Subcutaneous adipose tissue (tissue), 4 donors: ENCODE measurements around the gene VAT1. TPM values are rescaled to one million over a fixed set of nuclear protein-coding genes. Genes with fewer than 3 reads are reported as not detected.

ENCODE experiments used
- total RNA-seq, 4 donors: library from RNA; depleted of rRNA; stranded (reverse); fragments of >200 nt; gene quantifications; one replicate each; pipeline ENCODE4 v1.1.0, GENCODE V29; 2016
- TF ChIP-seq, protein P1 (sequence below): fragments of 450-650 bp; IDR thresholded peaks from one replicate; pipeline ENCODE4 v1.5.1; 2016; ENCODE audit warnings: low read depth, mild to moderate bottlenecking, control low read depth, antibody characterized with exemption, moderate library complexity

Gene VAT1
- total RNA-seq, 4 donors from 2014 or later = 134 to 420 (median 367) TPM

- TF ChIP-seq, protein P1, sequence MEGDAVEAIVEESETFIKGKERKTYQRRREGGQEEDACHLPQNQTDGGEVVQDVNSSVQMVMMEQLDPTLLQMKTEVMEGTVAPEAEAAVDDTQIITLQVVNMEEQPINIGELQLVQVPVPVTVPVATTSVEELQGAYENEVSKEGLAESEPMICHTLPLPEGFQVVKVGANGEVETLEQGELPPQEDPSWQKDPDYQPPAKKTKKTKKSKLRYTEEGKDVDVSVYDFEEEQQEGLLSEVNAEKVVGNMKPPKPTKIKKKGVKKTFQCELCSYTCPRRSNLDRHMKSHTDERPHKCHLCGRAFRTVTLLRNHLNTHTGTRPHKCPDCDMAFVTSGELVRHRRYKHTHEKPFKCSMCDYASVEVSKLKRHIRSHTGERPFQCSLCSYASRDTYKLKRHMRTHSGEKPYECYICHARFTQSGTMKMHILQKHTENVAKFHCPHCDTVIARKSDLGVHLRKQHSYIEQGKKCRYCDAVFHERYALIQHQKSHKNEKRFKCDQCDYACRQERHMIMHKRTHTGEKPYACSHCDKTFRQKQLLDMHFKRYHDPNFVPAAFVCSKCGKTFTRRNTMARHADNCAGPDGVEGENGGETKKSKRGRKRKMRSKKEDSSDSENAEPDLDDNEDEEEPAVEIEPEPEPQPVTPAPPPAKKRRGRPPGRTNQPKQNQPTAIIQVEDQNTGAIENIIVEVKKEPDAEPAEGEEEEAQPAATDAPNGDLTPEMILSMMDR = no peak
These were observed 23.1 kb downstream of the VAT1 start for GRCh38 chr17:42999003-42999525.

- TF ChIP-seq, protein P1 = no peak
These were observed 23.9 kb downstream of the VAT1 start, which contains the start of gene RPL27 for GRCh38 chr17:42997984-42998938. TSS of gene RPL27 (plus strand) at chr17:42998419. CDS start at chr17:42998751, 332 bp downstream.

- TF ChIP-seq, protein P1 = no peak
These were observed 24.7 kb downstream of the VAT1 start for GRCh38 chr17:42997390-42997983.

DNA sequence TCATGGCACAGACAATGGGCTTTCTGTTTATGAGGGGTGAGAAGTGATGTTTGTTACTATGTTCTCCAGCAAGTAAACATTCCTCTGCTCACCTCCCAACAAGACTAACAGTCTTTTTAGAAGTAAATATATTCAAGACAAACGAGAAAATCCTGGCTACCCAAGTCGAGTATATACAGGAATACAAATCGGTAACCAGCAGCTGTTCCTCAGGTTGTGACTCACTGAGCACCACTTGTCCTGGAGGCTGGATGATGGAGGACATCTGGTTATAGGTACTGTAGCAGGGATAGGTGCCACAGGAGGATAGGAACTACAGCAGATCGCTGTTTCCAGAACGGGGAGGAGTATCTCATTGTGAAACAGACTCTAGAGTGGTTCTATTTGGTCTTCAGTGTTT is 29.3 kb downstream of the VAT1 start:
- TF ChIP-seq, protein P1 = no peak

- TF ChIP-seq, protein P1 = no peak
These were observed 30.7 kb downstream of the VAT1 start for GRCh38 chr17:42991471-42991870.

GRCh38 chr17:42989726-42990652 is 32.2 kb downstream of the VAT1 start:
- TF ChIP-seq, protein P1 = no peak
